Thoracic aorta (tissue), 2 donors: ENCODE results near the gene STAMBPL1. TPM values are rescaled to one million over a fixed set of nuclear protein-coding genes. Genes with fewer than 3 reads are reported as not detected.

Experiments used
- ATAC-seq: fragments of 150-250 bp; one replicate; pipeline ENCODE4 v1.8.0; 2017; ENCODE audit warnings: low read depth; ENCODE audit not compliant: insufficient number of reproducible peaks, low FRiP score
- DNase-seq: peaks from one replicate; pipeline ENCODE4 v3.0.0-alpha.2; 2020; ENCODE audit warnings: low spot score
- H3K27ac ChIP-seq, 2 donors: fragments of 200-600 bp; sonication (generic); 1 replicate in 1 of 2; 2 replicates in 1 of 2; pipeline ENCODE4 v1.5.1; 2016; ENCODE audit warnings: mild to moderate bottlenecking in 2 of 2, moderate library complexity in 2 of 2
- H3K27me3 ChIP-seq: fragments of 200-600 bp; sonication (generic); replicated peaks from 2 replicates; pipeline ENCODE4 v1.6.0; 2016; ENCODE audit warnings: mild to moderate bottlenecking; ENCODE audit not compliant: insufficient read depth
- H3K36me3 ChIP-seq: fragments of 200-600 bp; sonication (generic); one replicate; pipeline ENCODE4 v1.5.1; 2016
- H3K4me1 ChIP-seq, 2 donors: fragments of 200-600 bp; sonication (generic); 1 replicate in 1 of 2; 2 replicates in 1 of 2; pipeline versions ENCODE4 v1.5.1 to v1.6.0; 2016; ENCODE audit warnings: low read depth in 2 of 2, mild to moderate bottlenecking in 1 of 2; ENCODE audit not compliant: control insufficient read depth in 1 of 2
- H3K4me3 ChIP-seq: fragments of 200-600 bp; sonication (generic); 2 replicates; pipeline ENCODE4 v1.5.1; 2016; ENCODE audit warnings: mild to moderate bottlenecking
- H3K9me3 ChIP-seq: fragments of 200-600 bp; sonication (generic); 2 replicates; pipeline ENCODE4 v1.5.1; 2016
- CTCF ChIP-seq: fragments of 200-600 bp; sonication (generic); IDR thresholded peaks from one replicate; pipeline ENCODE4 v1.5.1; 2019; ENCODE audit warnings: antibody characterized with exemption
- total RNA-seq, 2 donors: library from RNA; depleted of rRNA; stranded (reverse); fragments of >200 nt; gene quantifications; one replicate each; pipeline versions ENCODE4 v1.1.0 to v1.2.3, GENCODE V29; 2016

STAMBPL1 gene
- total RNA-seq, 2 donors from 2014 or later, result 2.2 to 10.0 TPM

GRCh38 chr10:88968391-88968790 lies 88.3 kb downstream of the STAMBPL1 start:
- Histone ChIP-seq H3K9me3 (no peaks in the 10 kb centered on the region), H3K4me3 (peak overlapping the region; percentile 19), H3K27ac (peak overlapping the region; percentile 80 to 87), H3K4me1 (peaks cover 59 to 90% of the 10 kb centered on the region in 2 donors), H3K36me3 (no peaks in the 10 kb centered on the region), H3K27me3 (no peaks in the 10 kb centered on the region)
- TF ChIP-seq CTCF, result no peak
- ATAC-seq (peak; percentile 74), DNase-seq (no peak)

GRCh38 chr10:88971221-88972061 lies 91.4 kb downstream of the STAMBPL1 start:
- TF ChIP-seq CTCF, result no peak

More at GRCh38 chr10:88971221-88972061, 91.4 kb downstream of the STAMBPL1 start:
- Histone ChIP-seq H3K4me3 (peak overlapping the region; percentile 52), H3K9me3 (no peaks in the 10 kb centered on the region), H3K4me1 (peaks cover 47 to 89% of the 10 kb centered on the region in 2 donors), H3K36me3 (no peaks in the 10 kb centered on the region), H3K27ac (peak overlapping the region; percentile 87 to 90), H3K27me3 (no peaks in the 10 kb centered on the region)
- ATAC-seq (no peak), DNase-seq (no peak)

Other genes with a start within 250 kb of the STAMBPL1 start
- gene LIPF, start 215.8 kb upstream of the STAMBPL1 start, total RNA-seq, result not detected
- not detected for gene LIPK, start 174.0 kb upstream of the STAMBPL1 start, total RNA-seq
- gene LIPN, start 120.2 kb upstream of the STAMBPL1 start, total RNA-seq, result not detected
- not detected for gene LIPM, start 77.5 kb upstream of the STAMBPL1 start, total RNA-seq
- not detected for gene ANKRD22, start 28.4 kb upstream of the STAMBPL1 start, total RNA-seq
- gene ACTA2, start 72.5 kb downstream of the STAMBPL1 start, total RNA-seq, result over 10,000 TPM in 1 of 2 donors, 1,000 to 10,000 TPM in 1; 4,797 to 12,240 TPM
- 10 to 100 TPM; 24.0 to 32.6 TPM for gene FAS, start 110.6 kb downstream of the STAMBPL1 start, total RNA-seq